Hepatic stellate cell (primary cell): Measurements from ENCODE around the gene SERPINB10.

ENCODE experiments used
- DNase-seq: peaks from one replicate; pipeline ENCODE4 v3.0.0; 2011; ENCODE audit warnings: low spot score

Gene SERPINB10

DNA sequence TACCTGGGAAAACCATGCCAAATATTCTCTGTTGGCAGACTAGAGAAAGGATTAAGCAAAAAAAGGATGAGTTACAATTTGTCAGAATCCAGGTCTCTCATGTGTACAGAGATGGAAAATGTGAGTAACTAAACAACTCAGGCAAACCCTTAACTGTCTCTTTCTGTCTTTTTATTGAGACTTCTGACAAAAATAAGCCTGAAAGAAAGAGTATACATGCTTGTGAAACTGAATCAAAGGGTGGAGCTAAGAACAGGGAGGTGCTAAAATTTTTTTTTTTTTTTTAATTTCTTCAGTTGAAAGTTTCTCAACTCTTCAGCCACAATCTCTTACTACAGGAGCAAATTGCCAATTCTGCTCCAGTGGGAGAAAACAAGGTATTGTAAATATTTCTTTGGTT lies at the start of gene SERPINB10:
Gene SERPINB10 (plus strand): TSS at position 295 of the 400 bp plus-strand sequence. CDS start 7,553 bp downstream, outside the sequence.
- DNase-seq, result no peak

DNA sequence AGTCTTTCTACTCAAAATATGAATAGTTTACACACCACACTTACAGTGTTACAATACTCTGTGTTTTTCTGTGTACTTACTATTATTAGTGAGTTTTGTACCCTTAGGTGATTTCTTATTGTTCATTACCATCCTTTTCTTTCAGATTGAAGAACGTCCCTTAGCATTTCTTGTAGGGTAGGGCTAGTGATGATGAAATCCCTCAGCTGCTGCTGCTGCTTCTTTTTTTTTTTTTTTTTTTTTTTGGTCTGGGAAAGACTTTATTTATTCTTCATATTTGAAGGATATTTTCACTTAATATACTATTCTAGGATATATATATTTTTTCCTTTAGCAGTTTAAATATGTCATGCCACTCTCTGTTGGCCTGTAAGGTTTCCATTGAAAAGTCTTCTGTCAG lies 49.3 kb upstream of the SERPINB10 start:
- no peak for DNase-seq

DNA sequence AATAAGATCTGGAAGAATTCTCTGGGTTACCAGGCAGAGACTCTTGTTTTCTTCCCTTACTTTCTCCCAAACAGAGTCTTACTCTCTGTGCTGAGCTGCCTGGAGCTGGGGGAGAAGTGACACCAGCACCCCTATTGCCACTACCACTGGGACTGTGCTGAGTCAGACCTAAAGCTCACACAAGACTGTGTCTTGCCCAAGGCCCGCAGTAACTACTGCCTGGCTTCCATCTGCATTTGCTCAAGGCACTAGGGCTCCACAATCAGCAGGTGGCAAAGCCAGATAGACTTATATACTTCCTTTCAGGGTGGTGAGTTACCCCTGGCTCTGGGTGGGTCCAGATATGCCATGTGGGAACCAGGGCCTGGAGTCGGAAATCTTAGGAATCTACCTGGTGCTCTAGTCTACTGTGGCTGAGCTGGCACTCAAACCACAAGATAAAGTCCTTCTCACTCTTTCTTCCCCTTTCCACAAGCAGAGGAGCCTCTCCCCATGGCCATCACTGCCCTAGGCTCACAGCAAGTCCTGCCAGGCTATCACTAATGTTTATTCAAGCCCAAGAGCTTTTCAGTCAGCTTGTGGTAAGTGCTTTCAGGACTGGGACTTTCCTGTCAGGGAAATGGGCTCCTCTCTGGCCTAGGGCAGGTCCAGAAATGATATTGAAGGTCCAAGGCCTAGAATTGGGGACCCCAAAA lies 47.8 kb upstream of the SERPINB10 start:
- DNase-seq, result no peak

GRCh38 chr18:63860531-63860930 lies 47.2 kb upstream of the SERPINB10 start:
- no peak for DNase-seq

GRCh38 chr18:63867368-63868125 lies 40.2 kb upstream of the SERPINB10 start:
- DNase-seq, result no peak

DNA sequence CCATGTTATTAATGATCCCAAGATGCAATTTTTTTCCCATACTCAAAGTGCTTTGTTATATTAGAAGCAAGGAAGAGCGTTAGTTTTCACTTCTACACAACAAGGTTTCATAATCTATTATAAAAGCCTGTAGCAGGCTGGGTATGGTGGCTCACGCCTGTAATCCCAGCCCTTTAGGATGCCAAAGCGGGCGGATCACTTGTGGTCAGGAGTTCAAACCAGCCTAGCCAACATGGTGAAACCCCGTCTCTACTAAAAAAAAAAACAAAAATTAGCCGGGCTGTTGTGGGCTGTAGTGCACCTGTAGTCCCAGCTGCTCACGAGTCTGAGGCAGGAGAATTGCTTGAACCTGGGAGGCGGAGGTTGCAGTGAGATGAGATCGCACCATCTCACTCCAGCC lies 39.2 kb upstream of the SERPINB10 start:
- DNase-seq, result no peak

DNA sequence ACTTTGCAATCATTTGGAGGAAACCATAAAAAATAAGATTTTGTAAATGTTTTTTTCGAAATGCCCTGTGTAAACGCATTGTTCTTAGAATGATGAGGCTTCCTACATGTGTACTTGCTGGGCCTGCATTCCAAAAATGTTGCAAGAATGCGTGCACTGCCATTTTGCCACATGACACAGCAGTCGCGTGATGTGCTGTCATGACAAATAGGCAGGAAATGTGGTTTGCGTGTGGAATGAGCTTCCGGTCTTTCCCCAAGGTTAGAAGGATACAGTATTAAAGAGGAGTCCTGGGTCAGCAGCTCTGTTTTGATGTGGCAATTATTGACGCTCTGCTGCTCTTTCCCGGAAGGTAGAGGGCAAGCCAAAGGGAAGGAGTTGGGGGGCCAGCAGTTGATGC lies 38.4 kb upstream of the SERPINB10 start:
- DNase-seq, result peak; percentile 69

GRCh38 chr18:63869851-63870250 lies 37.9 kb upstream of the SERPINB10 start:
- peak; percentile 64 for DNase-seq

DNA sequence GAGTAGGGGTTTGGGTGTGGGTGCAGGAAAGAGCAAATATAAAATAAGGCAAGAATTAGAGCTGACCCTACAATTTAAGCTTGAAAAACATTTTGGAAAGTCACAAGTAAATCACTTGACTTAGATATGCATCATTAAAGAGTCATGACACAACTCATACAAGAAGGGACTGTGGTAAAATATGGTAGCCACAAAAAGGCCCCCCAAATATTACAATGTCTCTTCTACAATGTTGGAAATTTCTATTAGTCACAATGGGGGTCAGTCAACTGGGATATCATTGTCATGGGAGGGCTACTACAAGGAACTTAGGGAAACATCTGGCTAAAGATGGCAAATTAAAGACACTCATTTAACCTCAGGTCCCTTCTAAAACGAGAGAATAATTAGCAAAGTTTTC lies 35.9 kb upstream of the SERPINB10 start:
- DNase-seq, result no peak

- DNase-seq, result no peak
Measured at GRCh38 chr18:63872586-63872985, 35.2 kb upstream of the SERPINB10 start.

GRCh38 chr18:63878343-63878742 lies 29.4 kb upstream of the SERPINB10 start:
- DNase-seq, result no peak

- no peak for DNase-seq
Measured at GRCh38 chr18:63878925-63879324, 28.8 kb upstream of the SERPINB10 start.

DNA sequence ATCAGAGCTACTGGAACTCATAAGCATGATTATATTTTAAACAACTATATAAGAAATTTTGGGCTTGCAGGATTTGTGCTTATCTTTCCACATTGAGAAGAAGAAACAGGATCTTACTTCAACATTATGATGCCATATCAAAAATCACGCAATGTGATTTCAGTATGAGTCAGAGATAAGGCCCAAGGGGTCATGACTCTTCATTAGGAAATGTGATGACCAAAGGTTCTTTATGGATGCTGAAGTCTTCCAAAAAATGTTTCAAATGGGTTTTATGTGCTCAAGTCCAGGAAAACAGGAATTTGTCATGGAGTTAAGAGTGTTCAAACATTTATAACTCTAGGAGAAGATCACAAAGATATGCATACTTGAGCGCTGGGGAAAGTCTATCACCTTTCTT lies 28.0 kb upstream of the SERPINB10 start:
- no peak for DNase-seq

DNA sequence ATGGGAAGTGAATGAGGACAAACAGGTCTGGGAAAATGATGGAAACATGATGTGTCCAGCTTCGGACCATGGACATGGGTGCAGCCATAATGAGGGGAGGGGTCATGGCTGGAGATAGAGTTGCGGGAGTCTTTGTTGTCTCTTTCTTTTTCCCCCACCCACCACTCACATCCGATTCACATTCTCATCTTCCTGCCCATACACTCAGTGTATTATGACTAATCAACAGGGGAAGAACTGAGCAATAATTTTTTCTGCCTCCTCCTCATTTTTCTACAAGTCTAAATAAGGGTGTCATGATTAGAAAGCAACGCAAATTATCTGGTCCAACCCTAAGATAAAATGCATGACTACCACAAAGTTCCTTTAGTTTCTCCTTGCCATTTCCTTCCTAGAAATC lies 25.9 kb upstream of the SERPINB10 start:
- no peak for DNase-seq

- peak; percentile 52 for DNase-seq
Measured at GRCh38 chr18:63882333-63883141, 25.2 kb upstream of the SERPINB10 start.

DNA sequence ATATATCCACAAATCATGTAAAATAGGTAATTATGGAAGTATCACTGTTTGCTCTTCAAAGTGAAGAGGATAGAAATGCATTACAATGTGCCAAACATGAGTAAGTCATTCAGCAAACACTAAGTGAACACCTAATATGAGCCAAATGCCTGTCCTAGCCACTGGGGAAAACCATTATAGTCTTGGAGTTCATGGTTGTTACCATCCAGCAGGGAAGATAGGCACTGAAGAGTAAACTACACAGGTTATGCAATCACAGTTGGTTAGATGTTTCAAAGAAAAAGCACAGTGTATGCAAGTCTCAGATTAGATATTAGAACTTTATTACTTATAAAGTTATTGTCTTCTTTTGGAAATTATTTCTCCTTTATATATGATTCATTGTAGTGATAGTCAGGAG lies 24.1 kb upstream of the SERPINB10 start:
- DNase-seq, result no peak

GRCh38 chr18:63887424-63887823 lies 20.3 kb upstream of the SERPINB10 start, which contains the start of gene SERPINB2:
TSS of gene SERPINB2 (plus strand) at chr18:63887705. CDS start at chr18:63891445, 3,740 bp downstream.
- no peak for DNase-seq

DNA sequence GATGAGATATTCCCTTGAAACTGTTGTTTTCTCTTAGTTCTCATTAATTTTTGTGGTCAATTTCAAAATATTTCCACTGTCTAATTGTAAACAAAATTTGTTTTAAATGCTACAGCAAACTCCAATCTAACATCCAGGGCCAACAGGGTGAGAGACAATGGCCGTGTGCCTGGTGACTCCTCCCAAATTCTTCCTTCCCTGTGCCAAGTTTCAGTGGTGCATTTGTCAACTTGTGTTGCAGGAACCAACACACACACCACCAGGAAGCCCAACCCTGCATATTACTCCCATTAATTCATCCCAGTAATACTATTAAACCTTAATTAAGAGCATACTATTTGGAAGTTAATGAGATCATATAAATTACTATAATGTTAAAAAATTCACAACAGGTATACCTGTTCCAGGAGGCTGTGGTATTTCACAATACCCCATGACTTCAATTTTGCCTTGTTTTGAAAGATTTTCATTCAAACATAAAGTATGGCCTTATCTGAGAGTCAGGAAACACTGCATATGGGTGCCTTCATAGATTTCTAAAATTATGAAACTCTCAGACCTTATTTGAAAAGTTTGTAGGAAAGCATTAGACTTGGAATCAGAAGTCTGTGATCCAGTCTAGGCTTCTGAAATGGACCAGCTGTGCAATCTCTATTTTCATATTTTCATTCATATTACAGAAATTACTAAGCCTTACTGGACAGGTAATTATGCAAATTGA lies 19.1 kb upstream of the SERPINB10 start:
- no peak for DNase-seq

GRCh38 chr18:63889626-63890025 lies 18.1 kb upstream of the SERPINB10 start:
- no peak for DNase-seq

GRCh38 chr18:63890237-63890949 lies 17.4 kb upstream of the SERPINB10 start:
- no peak for DNase-seq

DNA sequence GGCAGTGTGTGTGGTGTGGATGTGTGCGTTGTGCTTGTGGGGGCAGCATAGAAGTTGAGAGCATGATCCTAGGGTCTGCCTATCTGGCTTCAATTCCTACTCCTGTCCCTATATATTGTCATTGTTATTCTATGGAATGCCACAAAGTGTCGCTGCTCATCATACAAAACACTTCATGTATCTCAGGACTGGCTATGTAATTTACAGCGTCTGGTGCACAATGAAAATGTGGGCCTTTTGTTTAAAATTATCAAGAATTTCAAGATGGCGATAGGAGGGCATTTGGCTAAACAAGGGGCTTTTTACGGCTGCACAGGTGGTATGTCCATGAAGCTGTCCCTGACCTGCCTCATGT lies 16.8 kb upstream of the SERPINB10 start:
- no peak for DNase-seq
